CD1c-positive myeloid dendritic cell (primary cell): ENCODE results near the gene SMIM23.
"Not testable (repeated sequence)": the region's sequence is repeated elsewhere in the genome, so short reads cannot be mapped to it uniquely, and the experiment has no call there.

Source experiments
- DNase-seq: peaks from one replicate; pipeline ENCODE4 v3.0.0-alpha.2; 2016; ENCODE audit errors: extremely low spot score

SMIM23 gene

DNA sequence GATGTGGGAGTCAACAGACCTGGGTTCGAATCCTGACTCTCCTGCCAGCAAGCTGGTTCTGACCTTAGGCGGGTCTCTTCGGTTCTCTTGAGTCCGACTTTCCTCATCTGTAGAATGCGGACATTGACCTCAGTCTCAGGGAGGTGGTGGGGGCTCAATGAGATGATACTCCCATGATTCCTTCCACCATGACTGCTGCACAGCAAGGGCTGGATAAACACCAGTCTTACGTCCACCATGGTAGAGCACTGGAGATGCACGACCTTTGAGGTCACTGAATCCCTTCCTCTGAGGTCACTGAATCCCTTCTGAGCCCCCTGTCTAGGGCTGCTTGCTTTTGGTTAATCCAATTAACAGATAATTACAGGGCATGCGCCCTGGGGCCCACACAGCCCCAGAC lies 12.5 kb upstream of the SMIM23 start:
- DNase-seq, result no peak

DNA sequence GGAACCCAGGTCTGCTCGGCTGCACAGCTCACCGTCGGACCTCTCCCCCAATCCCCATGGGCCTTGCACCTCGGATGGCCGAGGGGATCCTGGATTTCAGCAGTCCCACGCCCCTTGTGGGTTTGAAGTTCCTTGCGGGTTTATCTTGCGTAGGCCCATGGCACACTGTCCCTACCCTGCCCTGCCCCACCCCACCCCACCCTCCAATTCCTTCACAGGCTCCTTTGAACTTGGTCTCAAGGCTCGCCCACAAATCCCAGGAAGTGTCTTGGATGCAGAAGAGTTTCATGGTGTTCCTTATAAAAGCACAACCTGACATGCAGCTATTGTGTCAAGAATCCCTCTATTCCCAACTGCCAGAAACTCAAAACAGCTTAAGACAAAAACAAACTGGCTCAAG lies 11.2 kb upstream of the SMIM23 start:
- no peak for DNase-seq

DNA sequence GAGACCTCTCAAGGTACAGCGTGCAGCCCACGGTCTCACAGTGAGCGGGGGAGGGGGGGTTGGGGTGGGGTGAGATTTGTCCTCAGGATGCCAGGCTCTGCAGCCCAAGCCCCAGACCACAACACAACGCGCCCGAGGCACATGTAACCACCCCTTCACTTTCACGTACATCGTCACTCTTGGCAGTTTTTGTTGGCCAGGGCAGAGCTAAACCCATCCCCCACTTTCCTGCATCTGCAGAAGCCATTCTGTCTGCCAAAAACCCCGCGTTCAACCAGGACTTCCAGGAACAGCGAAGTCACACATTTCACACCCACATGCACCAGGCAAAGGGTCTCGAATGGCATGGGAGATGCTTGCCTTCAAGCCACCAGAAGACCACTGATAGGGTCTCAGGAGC lies 9.4 kb upstream of the SMIM23 start:
- DNase-seq, result no peak

DNA sequence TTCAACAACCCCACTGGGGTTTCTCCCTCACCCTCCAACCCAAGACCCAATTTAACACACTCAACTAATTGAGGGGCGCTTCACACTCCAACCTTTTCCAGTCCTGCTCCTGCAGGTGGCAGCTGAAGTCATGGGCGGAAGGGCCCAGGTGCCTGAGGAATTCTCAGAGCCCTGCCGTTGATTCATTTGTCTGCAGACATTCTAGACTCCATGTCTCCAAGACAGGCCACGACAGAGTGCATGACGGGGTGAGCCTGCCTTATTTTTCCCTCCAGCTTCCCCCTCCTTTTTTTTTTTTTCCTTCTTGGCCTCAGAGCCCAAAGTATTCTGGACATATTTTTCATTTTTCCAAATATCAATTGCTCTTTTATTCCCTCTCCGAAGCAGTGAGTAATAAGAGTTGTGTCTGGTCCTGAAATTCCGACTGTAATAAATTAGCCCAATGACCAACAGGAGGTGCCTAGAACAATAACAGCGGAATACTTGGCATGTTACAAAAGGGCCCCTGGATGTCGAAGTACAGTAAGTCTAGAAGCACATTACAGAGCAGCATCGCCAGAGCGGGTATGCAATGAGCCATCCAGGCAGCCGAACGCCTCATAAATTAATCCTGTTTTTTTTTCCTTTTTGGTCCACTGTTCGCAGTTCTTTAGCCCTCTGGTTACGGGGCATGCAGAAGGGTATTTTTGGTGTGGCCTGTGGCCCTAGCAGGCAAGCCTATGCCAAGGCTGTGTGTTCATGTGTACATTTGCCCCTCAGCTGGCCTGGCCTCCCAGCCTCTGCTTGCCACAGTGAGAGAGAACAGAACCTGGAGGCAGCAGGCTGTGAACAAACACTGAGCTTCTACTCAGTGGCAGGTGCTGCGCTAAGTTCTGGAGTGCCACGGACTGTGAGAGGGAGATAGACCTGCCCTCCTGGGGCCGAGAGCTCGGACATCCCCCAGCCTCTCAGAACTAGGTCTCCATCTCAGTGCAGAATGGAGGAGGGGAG lies 8.6 kb upstream of the SMIM23 start:
- DNase-seq, result no peak

DNA sequence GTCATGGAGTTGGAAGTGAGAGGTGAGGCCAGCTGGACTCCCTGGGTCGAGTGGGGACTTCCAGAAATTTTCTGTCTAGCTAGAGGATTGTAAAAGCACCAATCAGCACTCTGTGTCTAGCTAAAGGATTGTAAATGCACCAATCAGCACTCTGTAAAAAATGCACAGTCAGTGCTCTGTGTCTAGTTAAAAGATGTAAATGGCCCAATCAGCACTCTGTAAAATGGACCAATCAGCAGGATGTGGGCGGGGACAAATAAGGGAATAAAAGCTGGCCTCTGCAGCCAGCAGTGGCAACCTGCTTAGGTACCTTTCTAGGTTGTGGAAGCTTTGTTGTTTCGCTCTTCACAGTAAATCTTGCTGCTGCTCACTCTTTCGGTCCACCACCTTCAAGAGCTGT lies 3.9 kb upstream of the SMIM23 start:
- DNase-seq, result not testable (repeated sequence)

DNA sequence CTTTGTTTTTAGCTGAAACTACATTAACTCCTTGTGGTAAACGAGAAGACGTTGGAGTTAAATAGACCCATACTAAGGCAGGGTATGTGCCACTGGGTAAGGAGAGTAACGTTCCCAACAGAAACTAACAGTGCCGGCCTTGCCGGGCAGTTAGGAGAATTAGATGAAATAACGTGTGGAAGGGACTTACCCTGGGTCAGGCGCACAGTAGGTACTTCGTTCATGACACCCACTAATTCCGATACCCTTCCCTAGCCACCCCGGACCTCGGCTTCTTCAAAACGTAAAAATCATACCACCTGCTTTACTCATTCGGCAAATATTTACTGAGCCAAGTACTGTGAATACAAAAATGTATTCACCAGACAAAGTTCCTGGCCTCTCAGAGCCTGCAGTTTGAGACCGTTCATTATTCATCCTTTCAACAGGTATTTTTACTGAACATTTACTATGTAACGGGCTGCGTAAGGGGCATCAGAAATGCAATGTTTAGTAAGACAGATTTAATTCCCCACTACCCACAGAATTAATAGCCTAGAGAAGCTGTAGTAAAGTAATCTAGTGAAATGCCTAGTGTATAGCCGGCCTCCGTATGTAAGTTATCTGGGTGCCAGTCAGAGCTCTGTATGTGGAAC lies 3.2 kb upstream of the SMIM23 start:
- no peak for DNase-seq

DNA sequence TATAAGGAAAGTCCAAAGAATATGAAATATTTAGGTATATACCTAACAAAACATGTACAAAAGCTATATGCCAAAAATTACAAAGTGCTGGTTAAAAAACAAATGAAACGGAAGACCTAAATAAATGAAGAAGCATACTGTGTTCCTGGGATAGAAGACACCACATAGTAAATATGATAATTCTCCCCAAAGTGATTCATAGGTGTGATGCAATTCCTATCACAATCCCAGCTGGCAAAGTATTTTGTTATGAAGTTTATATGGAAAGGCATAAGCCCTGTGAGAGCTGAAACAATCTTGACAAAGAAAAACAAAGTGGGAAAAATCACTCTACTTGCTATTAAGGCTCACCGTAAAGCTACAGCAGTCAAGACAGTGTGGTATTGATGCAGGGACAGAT lies 2.6 kb upstream of the SMIM23 start:
- no peak for DNase-seq

DNA sequence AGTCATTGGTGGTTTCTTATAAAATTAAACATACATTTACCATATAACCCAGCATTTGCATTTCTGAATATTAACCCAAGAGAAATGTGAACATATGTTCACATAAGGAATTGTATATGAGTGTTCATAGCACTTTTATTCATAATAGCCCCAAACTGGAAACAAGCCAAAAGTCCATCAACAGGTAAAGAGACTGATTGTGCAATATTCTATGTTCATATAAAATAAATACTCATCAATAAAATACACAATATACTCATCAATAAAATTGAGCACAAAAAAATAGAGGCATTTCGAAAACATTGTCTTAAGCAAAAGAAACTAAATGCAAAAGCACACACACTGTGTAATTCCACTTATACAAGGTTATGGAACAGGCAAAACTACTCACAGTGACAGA lies 3.7 kb downstream of the SMIM23 start:
- DNase-seq, result no peak

DNA sequence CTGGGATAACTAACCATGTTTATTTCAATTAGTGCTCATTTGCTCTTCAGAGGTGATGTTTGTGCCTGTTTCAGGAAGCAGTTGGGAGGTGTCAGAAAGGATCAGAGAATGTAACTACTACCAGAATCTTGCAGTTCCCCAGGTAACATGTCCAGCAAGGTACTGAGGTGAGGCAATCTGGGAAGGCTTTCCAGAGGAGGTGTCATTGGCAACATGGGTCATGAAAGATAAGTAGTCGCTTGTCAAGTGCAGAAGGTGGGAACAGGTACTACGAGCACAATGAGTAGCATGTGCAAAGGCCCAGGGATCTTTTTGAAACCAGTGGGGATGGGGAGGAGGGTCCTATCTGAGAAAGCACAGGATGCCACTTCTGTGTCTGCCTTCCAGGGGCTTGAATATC lies 4.8 kb downstream of the SMIM23 start:
- no peak for DNase-seq

DNA sequence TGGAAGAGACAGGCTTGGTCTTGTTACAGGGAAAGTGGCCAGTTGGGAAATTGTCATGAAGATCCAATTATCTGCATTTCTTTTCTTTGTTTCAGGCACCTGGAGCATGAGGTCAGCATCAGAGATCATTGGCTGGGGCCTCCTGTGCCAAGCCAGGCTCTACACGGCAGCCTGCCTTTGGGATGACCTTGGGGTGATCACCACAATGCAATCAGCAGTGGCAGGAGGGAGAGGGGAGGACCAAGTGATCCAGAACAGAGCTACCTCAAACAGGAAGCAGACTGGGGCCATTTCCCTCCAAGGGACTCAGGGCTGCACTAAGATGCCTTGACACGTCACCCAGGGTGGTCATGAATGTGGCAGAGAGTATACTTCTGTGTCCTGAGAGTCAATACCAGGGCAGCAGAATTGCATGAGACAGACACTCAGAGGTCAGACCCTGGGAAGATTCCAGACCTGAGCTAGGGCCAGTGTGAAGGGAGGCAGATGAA lies 8.9 kb downstream of the SMIM23 start:
- no peak for DNase-seq

DNA sequence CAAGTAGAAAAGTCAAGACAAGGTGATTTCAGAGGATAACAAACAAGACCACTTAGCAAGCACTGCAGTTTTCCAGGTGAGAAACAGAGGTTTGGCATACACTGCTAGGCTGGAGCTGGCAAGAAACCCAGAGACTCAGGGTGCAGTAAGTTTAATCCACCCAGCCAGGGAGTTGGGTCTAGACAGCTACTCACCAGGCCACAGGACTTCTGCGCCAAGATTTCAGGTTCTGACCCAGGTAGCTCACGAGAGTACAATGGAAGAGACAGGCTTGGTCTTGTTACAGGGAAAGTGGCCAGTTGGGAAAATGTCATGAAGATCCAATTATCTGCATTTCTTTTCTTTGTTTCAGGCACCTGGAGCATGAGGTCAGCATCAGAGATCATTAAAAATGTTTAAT lies 9.8 kb downstream of the SMIM23 start:
- DNase-seq, result no peak

DNA sequence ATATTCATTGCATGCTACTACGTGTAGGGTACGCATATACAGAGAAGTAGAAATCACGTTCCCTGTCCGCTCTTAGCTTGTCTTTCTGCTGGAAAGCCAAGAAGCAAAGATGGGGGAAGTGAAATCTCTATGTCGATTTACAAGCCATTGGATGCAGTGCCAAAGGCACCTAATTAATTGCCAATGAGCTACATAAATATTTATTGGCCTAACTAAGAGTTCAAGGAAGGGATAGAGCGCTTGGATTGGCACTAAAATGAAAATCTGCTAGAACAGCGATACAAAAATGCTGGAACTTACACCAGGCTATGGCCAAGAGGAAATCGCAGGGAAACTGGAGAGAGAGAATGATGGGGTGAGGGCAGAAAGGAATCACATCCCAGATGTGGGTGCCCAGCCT lies 10.8 kb downstream of the SMIM23 start:
- no peak for DNase-seq

DNA sequence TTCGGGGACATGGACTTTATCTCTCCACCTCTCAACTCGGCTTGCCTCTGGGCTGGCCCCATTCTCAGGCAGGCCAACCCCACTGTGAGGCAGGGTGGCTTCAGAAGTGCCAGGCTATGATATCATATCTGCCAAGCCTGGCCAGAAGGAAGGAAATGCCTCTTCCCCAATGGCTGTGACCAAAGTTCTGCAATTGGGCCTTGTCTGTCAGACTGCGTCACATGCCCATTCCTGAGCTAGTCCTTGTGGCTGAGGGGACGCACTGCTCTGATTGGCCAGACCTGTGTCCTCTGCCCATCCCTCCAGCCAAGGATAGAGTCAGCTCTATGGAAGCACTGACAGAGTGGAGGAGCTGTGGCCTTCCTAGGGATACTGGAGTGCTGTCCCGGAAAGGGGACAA lies 11.9 kb downstream of the SMIM23 start:
- no peak for DNase-seq

DNA sequence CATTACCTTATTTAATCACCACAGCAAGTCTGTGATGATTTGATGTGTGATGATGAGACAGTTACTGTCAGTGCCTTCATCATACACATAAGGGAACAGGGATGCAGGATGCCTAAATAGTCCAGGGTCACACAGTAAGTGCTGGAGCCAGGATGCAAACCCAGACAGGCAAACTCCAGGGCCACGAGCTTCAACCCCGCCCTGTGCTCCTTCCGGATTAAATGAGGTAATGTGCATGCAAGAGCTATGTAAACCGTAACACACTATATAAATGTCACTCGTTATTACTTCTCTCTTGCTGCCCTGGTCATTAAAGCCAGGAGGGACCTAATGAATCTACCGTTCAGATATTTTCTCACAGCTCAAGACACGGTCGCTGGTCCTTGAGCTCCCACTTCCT lies 12.8 kb downstream of the SMIM23 start:
- no peak for DNase-seq

DNA sequence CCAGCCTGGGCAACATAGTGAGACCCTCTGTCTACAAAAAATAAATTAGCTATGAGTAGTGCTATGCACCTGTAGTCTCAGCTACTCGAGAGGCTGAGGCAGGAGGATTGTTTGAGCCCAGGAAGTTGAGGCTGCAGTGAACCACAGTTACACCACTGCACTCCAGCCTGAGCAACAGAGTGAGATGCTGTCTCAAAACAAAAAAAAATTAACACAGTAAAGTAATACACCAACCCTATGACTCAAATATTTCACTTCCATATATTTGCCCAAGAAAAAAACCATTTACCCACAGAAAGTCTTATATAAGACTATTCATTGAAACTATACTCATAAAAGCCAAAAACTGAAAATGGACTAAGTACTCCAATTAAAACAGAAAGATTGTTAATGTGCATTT lies 16.2 kb downstream of the SMIM23 start:
- DNase-seq, result no peak

DNA sequence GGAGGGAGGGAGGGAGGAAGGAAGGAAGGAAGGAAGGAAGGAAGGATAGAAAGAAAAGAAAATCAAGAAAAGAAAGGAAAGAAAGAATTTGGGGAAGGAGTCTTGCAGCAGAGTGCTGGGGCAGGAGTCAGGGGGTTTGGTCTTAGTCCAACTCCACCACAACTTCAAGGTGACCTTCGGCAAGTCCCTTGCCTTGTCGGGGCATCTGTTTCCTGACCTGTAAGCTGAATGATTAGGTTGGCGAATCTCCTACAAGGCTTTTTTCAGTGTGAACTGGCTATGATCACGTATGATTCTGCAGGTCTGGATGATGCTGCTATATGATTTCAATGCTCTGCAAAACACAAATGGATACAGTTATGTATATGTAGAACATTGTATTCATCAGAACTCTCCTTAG lies 20.1 kb downstream of the SMIM23 start:
- no peak for DNase-seq

DNA sequence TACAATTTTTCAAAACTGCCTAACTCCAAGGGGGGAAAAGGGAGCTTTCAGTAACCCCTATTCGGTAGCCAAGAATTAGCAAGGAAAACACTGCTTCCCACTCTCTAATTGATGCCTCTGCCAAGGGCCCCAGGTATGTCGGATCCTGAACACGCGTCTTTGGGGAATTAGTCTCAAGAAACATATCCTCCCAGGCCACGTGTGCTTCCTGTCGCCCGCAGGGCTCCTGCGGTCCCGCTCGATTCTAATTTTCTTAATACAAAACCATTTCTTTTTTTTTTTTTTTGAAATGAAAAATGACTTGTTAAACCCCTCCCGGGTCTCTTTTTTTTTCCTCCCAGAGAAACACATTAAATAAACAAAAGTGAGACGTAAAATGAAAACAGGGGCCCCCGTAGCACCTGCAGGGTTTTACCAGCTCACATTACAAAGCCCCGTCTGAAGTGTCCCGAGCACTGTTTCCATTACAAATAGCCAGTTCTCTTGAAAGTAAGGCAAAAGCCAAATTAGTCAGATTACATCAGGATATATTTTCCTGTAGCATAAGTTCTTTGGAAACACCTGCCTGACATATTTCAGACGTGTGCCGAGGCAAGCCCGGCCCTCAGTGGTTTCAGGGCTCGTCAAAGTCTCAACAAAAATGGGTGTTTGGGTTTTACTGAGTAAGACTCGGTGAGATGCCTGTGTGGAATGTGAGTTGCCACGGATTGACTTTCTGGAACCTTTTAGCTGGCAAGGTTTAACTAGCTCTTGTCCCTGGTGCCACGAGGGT lies 21.5 kb downstream of the SMIM23 start:
- no peak for DNase-seq

DNA sequence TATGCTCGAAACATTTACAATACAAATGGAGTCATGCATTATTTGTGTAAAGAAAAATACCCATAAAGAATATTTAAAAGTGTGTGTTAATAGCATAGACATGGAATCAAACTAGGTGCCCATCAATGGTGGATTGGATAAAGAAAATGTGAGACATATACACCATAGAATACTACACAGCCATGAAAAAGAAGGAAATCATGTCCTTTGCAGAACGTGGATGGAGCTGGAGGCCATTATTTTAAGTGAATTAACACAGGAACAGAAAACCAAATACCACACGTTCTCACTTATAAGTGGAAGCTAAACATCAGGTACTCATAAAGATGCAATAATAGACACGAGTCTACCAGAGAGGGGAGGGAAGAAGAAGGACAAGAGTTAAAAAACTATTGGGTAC lies 22.8 kb downstream of the SMIM23 start:
- DNase-seq, result no peak

DNA sequence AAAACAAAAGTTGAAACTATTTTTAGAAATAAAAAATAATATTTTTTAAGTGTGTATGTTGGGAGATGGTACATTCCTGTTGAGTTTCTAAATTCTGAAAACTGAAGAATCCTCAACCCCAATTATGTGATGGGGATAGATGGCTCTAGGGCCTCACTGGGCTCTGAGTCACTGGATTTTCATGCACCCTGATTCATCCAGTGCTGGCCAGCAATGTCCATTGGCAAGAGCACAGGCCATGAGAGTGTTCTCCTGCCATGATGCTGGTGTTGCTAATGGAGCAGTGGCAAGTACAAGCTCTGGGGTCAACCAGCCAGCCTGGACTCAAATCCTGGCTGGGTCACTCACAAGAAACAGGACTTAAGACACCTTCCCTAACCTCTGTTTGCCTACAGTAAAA lies 23.3 kb downstream of the SMIM23 start:
- DNase-seq, result no peak

DNA sequence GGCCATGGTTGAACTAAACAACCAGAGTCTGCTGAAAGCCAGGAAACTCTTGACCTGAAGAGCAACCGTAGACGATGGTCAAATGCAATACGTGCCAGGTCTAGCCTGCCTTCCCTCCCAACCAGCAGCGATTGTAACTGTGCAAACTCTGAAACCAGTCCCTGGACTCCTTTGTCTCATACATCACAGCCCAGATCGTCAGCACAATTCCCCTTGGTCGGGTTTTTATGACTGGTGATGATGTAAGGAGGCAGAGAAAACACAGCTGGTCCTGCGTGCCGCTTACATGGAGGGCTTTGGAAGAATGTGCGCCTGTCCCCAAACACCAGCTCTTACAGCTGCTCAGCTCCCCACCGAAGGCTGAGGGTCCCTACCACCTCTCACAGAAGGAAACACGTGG lies 24.6 kb downstream of the SMIM23 start:
- no peak for DNase-seq

DNA sequence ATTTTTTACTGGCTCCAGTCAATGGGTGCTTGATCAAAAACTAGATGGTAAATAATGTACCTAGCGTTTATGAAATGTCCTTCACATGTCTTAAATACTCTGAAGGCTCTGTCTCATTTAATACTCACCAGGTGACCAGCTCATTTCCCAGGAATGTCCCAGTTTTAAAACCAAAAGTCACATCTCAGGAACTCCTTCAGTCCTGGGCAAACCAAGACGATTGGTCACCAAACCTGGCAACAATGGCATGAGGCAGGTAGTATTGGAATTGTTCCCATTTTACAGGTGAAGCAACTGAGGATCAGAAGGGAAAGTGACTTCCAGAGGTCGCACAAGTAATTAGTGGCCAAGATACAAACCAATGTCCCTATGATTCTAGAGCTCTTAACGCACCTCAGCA lies 27.7 kb downstream of the SMIM23 start:
- no peak for DNase-seq

DNA sequence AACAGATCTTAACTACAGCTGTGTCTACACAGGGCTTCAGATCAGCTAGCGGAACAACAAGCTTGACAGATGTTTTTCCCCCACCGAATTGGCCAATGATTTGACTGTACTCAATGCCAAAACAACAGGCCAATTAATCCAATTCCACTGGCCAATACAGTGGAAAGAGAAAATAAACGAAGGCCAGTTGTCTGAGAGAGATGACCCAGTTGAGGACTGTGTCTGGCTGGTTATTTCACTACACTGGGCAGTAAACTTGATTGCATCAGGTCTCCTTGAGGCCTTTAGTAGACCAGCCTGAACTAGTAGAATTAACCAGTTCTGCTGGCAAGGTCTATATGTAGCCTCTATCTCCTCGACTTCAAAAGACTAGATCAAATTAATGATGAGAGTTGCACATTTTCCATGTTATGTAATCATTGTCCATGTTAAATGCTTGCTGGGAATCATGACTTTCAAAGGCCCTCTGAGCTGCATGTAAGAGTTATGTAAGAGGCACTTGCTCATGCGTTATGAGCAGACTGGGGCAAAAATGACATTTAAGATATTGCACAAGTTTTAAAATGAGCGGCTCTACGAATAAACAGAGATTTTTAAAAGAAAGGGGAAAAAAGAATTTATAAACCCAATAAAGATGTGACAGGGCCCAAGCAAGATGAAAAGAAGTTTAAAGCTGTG lies 28.3 kb downstream of the SMIM23 start:
- no peak for DNase-seq
